Thymus (tissue), 11 donors: Measurements from ENCODE around the gene TMEM119. TPM values are rescaled to one million over a fixed set of nuclear protein-coding genes. Genes with fewer than 3 reads are reported as not detected.

Source experiments
- DNase-seq, 9 donors: peaks; one replicate each; pipeline ENCODE4 v3.0.0-alpha.2; 2013; ENCODE audit warnings: low spot score in 9 of 9, low read depth in 6 of 9, missing footprints in 1 of 9
- H3K27ac ChIP-seq, 2 donors: one replicate each; pipeline ENCODE4 v1.5.1; 2013; ENCODE audit warnings: control low read depth in 1 of 2, low read depth in 1 of 2, low read length in 1 of 2, mild to moderate bottlenecking in 1 of 2, moderate library complexity in 1 of 2
- H3K27me3 ChIP-seq, 2 donors: one replicate each; pipeline ENCODE4 v1.5.1; 2013; ENCODE audit warnings: low read length in 1 of 2; ENCODE audit not compliant: control insufficient read depth in 2 of 2, insufficient read depth in 1 of 2
- H3K36me3 ChIP-seq, 2 donors: one replicate each; pipeline ENCODE4 v1.5.1; 2013; ENCODE audit warnings: low read length in 1 of 2, mild to moderate bottlenecking in 1 of 2, moderate library complexity in 1 of 2; ENCODE audit not compliant: control insufficient read depth in 2 of 2, insufficient read depth in 2 of 2
- H3K4me1 ChIP-seq, 2 donors: one replicate each; pipeline ENCODE4 v1.5.1; 2013; ENCODE audit warnings: low read length in 2 of 2; ENCODE audit not compliant: control insufficient read depth in 2 of 2, insufficient read depth in 2 of 2
- H3K4me3 ChIP-seq, 2 donors: one replicate each; pipeline ENCODE4 v1.5.1; 2013; ENCODE audit warnings: low read length in 2 of 2, control low read depth in 1 of 2, mild to moderate bottlenecking in 1 of 2
- H3K9me3 ChIP-seq, 2 donors: one replicate each; pipeline ENCODE4 v1.5.1; 2013; ENCODE audit warnings: low read length in 1 of 2, mild to moderate bottlenecking in 1 of 2; ENCODE audit not compliant: control insufficient read depth in 2 of 2, insufficient read depth in 1 of 2
- WGBS: extraction: QIAGEN DNeasy Blood & Tissue Kit; methylation state at CpG from one replicate; pipeline ENCODE4 v1.1.7; 2013; 5-methylcytosine and 5-hydroxymethylcytosine counted together
- polyA plus RNA-seq: library from polyadenylated mRNA; stranded (reverse); fragments of 200-250 nt; gene quantifications from one replicate; pipeline ENCODE4 v1.2.3, GENCODE V29; 2013
- total RNA-seq: library from RNA; stranded (reverse); fragments of 120-200 nt; gene quantifications from one replicate; pipeline ENCODE4 v1.2.4, GENCODE V29; 2013
- donor health status: healthy.

The TMEM119 gene
- total and polyA plus RNA-seq, 2 donors = 4.0 to 5.3 TPM

DNA sequence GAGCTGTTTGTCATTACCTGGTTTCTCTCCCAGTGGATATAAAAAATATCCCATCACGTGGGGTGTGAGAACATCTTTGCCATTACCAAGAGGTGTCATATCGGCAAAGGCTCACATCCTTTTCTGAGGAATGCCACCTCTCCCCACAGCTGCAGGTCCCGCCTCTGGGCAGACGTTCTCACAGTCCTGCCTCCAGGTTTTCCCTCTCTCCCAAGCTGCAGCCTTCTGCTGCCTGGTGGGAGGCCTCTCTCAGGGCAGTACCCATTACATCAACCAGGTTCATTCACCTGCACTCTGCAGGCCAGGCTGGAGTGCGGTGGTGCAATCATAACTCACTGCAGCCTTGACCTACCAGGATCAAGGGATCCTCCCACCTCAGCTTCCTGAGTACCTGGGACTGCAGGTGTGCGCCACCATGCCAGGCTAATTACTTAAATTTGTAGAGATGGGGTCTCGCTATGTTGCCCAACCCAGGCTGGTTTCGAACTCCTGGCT lies 15.0 kb upstream of the TMEM119 start:
- peaks cover 14 to 22% of the 10 kb centered on the region in 2 donors for H3K4me1 ChIP-seq
- peaks cover 0 to 8% of the 10 kb centered on the region in 2 donors for H3K9me3 ChIP-seq
- no peak overlapping the region for H3K27ac ChIP-seq
- WGBS = 95% methylated on average over 8 of the region's 8 CpGs
- H3K4me3 ChIP-seq = no peak overlapping the region
- DNase-seq = no peak
- H3K27me3 ChIP-seq = peaks cover 0 to 5% of the 10 kb centered on the region in 2 donors
- no peaks in the 10 kb centered on the region for H3K36me3 ChIP-seq

DNA sequence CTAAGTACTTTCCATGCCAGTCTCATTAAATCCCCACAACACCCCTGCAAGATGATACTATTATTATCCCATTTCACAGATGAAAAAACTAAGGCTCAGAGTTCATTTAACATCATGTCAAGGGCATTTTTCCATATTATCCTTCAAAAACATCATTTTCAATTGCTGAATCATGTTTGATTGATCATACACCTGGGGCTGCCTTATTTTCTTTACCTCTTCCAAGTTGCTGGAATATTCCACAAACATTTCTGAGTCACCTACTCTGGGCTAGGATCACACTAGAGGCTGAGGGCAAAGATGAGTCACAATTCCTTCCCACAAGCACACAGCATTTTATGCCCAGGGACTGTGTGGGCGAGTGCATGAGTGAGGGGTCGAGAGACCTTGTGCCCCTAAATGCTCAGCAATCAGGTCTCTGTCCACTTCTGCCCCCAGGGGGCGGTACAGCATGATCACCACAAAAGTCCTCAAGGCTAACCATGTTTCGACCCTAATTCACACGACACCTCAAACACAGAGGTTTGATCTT lies 14.1 kb upstream of the TMEM119 start:
- Histone ChIP-seq H3K27me3 (peaks cover 0 to 5% of the 10 kb centered on the region in 2 donors), H3K27ac (no peak overlapping the region), H3K4me3 (no peak overlapping the region), H3K4me1 (peaks cover 6 to 13% of the 10 kb centered on the region in 2 donors), H3K36me3 (no peaks in the 10 kb centered on the region), H3K9me3 (peaks cover 0 to 8% of the 10 kb centered on the region in 2 donors)
- DNase-seq = peak in 2 of 9 donors; percentile 36 to 49
- 91% methylated on average over 5 of the region's 5 CpGs for WGBS

DNA sequence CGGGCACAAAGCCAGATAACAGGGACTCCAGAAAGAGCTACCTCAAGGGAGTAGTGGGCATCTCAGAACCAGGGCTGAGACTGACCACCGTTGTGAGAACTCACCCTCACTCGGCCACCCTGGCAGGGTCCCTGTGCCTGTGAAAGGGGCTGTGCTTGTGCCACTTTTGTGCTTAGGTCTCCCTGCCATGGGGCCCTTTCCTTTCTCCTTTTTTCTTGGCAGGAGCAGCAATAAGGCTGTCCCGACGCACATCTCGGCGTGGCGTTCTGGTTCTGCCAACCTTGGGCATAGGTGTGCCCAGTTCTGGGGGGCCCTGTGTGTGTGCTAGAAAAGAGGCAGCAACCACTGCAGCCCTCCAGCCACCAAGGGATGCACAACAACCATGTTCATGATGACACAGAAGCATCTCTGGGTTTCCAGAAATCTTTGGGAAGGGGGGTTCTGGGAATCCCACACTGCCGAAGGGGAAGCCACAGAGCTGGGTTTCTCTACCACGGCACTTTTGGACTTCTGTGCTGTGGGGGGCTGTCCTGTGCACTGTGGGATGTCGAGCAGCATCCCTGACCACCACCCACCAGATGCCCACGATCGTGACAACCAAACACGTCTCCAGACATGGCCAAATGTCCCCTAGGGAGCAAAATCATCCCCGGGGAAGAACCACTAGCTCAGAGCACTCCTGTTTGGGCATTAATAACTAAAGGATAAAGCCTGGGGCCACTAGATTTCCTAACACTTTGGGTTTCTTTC lies 13.1 kb upstream of the TMEM119 start:
- DNase-seq = no peak
- Histone ChIP-seq H3K27me3 (peaks cover 0 to 5% of the 10 kb centered on the region in 2 donors), H3K4me3 (no peak overlapping the region), H3K36me3 (no peaks in the 10 kb centered on the region), H3K9me3 (peaks cover 0 to 3% of the 10 kb centered on the region in 2 donors), H3K4me1 (peaks cover 0 to 4% of the 10 kb centered on the region in 2 donors), H3K27ac (no peak overlapping the region)
- 94% methylated on average over 15 of the region's 15 CpGs for whole genome bisulfite sequencing

DNA sequence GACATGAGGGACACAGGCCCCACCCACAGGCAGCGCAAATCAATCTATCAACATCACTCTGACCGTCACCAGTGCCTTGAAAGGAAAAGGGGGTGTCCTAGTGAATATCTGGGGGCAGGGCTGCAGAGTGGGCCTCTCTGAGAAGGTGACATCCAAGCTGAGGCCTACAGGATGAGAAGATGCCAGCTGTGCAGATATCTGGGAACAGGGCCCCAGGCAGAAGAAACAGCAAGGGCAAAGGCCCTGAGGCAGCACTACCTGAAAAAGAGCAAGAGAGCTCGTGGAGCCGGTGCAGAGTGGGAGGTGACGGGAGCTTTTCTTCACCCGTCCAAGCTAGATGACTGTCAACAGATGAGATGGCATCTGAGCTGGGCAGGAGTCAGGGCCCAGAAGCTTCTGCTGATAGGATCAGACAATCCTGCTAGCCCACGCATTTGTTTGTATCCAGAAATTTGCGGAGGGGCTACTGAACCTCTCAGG lies 12.5 kb upstream of the TMEM119 start:
- Histone ChIP-seq H3K27me3 (peaks cover 0 to 5% of the 10 kb centered on the region in 2 donors), H3K36me3 (no peaks in the 10 kb centered on the region), H3K9me3 (no peaks in the 10 kb centered on the region), H3K4me3 (no peak overlapping the region), H3K27ac (no peak overlapping the region), H3K4me1 (peaks cover 0 to 4% of the 10 kb centered on the region in 2 donors)
- 97% methylated on average over 8 of the region's 8 CpGs for WGBS
- DNase-seq = no peak

DNA sequence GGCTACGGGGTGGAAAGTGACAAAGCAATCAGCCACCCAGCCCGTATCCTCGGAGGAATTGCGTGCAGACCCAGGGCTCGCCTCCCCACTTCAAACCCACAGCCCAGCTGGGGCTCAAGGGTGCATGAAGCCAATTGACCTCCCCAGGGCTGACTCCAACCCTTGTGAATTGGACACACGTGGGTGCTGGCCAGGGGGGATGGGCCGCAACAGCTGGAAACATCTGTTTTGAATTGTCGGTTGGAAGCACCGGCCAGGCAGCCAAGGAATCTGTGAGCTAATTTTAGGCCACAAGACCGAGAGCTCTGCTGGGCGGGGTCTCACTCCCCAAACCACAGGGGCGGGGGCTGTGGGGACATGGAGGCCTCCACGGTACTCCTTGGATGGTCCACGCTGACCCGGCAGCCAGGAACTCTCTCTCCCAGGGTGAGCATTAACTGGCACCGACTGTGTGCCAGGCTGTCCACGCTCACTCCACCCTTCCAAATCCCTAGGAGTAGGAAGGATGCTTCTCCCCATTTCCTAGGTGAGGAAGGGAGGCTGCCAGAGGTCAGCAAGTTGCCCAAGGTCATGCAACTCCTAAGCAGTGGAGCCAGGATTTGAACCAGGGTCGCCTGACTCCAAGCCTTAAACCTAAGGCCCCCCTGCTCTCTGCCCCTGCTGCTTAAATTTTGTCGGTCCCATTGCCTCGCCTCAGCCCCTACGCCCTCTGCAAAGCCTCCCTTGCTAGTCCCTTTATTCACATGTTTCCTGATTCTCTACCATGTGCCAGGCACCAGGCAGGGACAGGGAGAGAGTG lies 11.9 kb upstream of the TMEM119 start:
- no peaks in the 10 kb centered on the region for H3K9me3 ChIP-seq
- no peak overlapping the region for H3K27ac ChIP-seq
- peaks cover 0 to 4% of the 10 kb centered on the region in 2 donors for H3K4me1 ChIP-seq
- H3K36me3 ChIP-seq = no peaks in the 10 kb centered on the region
- 53% methylated on average over 21 of the region's 21 CpGs for WGBS
- H3K27me3 ChIP-seq = peaks cover 0 to 5% of the 10 kb centered on the region in 2 donors
- DNase-seq = no peak
- H3K4me3 ChIP-seq = no peak overlapping the region

DNA sequence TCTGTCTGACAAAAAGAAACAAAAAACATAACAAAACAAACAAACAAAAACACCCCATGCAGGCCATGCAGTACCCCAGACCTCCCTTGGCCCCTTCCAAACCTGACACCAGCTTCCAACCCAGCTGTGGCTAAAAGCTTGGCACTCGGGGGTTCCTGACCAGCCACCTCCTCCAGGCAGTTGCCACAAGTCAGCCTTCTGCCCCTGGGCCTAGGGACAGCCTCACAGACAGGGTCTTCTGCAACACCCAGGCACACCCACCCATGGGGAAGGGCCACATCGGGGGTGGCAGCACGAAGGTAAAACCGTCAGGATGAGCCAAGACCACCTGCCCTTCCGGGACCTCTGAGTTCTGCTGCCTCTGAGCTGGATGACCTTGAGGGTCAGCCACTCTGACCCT lies 10.7 kb upstream of the TMEM119 start:
- Histone ChIP-seq H3K4me1 (peaks cover 0 to 4% of the 10 kb centered on the region in 2 donors), H3K36me3 (no peaks in the 10 kb centered on the region), H3K27ac (no peak overlapping the region), H3K27me3 (peaks cover 0 to 5% of the 10 kb centered on the region in 2 donors), H3K4me3 (no peak overlapping the region), H3K9me3 (no peaks in the 10 kb centered on the region)
- DNase-seq = no peak
- 96% methylated on average over 5 of the region's 5 CpGs for WGBS

DNA sequence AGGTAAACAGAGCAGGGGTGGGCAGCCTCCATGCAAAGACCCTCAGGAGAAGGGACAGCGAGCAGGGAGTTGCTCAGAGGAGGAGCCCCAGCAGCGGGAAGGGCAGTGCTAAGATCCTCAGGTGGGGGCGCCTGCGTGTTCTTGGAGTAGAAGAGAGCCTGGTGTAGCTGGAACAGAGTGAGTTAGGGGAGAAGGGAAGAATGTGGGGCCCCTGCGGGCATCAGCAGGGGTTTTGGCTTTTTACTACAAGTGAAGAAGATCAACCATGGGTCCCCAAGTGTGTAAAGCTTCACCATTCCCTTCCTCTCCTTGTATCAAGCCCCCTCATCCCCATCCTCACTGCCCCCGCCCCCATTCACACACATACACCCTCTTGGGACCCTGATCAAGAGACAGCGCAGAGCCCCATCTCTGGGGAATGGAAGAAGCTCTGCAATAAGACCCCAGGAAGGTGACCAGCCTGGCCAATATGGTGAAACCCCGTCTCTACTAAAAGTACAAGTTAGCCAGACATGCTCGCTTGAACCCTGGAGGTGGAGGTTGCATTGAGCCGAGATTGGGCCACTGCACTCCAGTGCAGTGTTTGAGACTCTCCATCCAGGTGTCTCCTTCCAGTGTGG lies 10.2 kb upstream of the TMEM119 start:
- H3K9me3 ChIP-seq = no peaks in the 10 kb centered on the region
- no peaks in the 10 kb centered on the region for H3K36me3 ChIP-seq
- DNase-seq = no peak
- no peak overlapping the region for H3K4me3 ChIP-seq
- H3K27ac ChIP-seq = no peak overlapping the region
- 97% methylated on average over 10 of the region's 10 CpGs for WGBS
- peaks cover 0 to 4% of the 10 kb centered on the region in 2 donors for H3K4me1 ChIP-seq
- peaks cover 0 to 5% of the 10 kb centered on the region in 2 donors for H3K27me3 ChIP-seq

DNA sequence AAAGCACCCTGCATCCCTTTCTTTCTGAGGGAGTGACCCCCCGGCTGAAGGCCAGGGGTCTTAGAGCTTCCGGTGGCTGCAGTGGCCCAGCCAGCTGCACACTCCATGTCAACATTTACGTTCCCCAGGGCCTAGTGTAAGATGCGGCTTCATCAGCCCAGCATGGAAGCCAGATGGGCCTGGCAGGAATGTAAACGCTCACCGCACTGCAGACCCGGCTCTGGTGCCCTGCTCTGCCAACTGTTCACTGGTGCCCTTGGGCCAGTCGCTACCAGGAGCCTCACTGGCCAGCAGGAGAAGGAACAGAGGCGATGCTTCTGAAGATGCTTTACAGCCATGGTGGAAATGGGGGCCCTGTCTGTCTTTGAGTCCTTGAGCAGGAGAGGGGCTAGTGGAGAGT lies 8.6 kb upstream of the TMEM119 start:
- Histone ChIP-seq H3K36me3 (no peaks in the 10 kb centered on the region), H3K27ac (no peak overlapping the region), H3K9me3 (no peaks in the 10 kb centered on the region), H3K27me3 (peaks cover 0 to 5% of the 10 kb centered on the region in 2 donors), H3K4me1 (peaks cover 0 to 4% of the 10 kb centered on the region in 2 donors), H3K4me3 (no peak overlapping the region)
- DNase-seq = no peak
- WGBS = 87% methylated on average over 9 of the region's 9 CpGs
